T-helper 1 cell treated with Interleukin-12 subunit alpha and Interleukin-12 subunit beta and Interleukin-4 antibody, amounts not matched to agents 30 ng/mL and 1 ng/mL, for 36 hours (primary cell): ENCODE measurements around the gene CTBP2. TPM values are rescaled to one million over a fixed set of nuclear protein-coding genes. Genes with fewer than 3 reads are reported as not detected.
"Not testable (repeated sequence)": the region's sequence is repeated elsewhere in the genome, so short reads cannot be mapped to it uniquely, and the experiment has no call there.

Experiments used
- intact Hi-C: fragments of 100-400 bp; cut with micrococcal nuclease; formaldehyde crosslinking; loops from one replicate; pipeline ENCODE4 v1.15.1; 2024
- total RNA-seq: library from RNA; stranded (reverse); gene quantifications from 2 replicates; pipeline ENCODE4 v1.2.3, GENCODE V29; 2022

The CTBP2 gene
- total RNA-seq, 1 donor from 2014 or later, result 0.39 TPM

GRCh38 chr10:125158601-125159485 is 1.5 kb downstream of the CTBP2 start:
- intact Hi-C loops, result no loop called here

DNA sequence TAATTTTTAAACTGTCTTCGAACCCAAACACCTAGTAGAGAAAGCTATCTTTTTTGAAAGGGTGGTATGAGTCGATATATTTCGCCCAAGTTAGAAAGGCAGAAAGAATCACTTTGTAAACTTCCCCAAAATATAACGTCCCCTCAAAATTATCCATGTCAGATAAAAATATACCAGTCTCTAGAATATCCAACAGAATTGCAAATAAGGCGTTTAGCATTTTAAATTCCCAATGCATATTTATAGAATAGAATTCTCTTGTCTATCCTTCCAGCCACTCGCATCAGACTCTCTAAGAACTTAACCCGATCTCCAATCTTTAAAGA is 2.1 kb downstream of the CTBP2 start:
- intact Hi-C loops, result no loop called here

- intact Hi-C loops, result no loop called here
These were observed 2.9 kb downstream of the CTBP2 start for GRCh38 chr10:125157505-125157904.

- intact Hi-C loops, result no loop called here
These were observed 3.5 kb downstream of the CTBP2 start for GRCh38 chr10:125156739-125157480.

- intact Hi-C loops, result no loop called here
These were observed 4.2 kb downstream of the CTBP2 start for GRCh38 chr10:125156196-125156595.

GRCh38 chr10:125155101-125155500 is 5.3 kb downstream of the CTBP2 start:
- intact Hi-C loops, result no loop called here

- intact Hi-C loops, result no loop called here
These were observed 5.8 kb downstream of the CTBP2 start for GRCh38 chr10:125154529-125154928.

GRCh38 chr10:125153703-125154490 is 6.5 kb downstream of the CTBP2 start:
- intact Hi-C loops, result no loop called here

GRCh38 chr10:125152450-125153368 is 7.7 kb downstream of the CTBP2 start:
- intact Hi-C loops, result no loop called here

GRCh38 chr10:125151553-125152449 is 8.6 kb downstream of the CTBP2 start:
- intact Hi-C loops, result no loop called here

DNA sequence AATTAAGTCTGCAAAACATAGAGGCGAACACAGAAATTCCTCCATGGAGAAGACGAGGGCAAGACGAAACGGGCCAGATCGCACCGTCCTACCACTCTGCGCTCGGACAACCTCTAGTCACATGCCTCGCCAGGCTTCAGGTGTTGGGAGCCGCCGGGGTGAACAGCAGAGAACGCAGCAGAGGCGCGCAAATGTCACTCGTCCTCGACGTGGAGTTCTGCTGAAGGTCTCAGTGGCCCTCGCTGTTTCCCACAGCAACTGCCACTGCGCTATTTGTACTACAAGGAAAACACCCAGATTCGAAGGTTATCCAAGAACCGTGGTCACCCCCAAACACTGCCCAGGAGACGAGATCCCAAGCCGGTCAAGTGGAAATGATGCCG is 9.2 kb downstream of the CTBP2 start:
- intact Hi-C loops, result no loop called here

- intact Hi-C loops, result not testable (repeated sequence)
These were observed 9.8 kb downstream of the CTBP2 start for GRCh38 chr10:125150376-125151083.

GRCh38 chr10:125149680-125150047 is 10.7 kb downstream of the CTBP2 start:
- intact Hi-C loops, result no loop called here

- intact Hi-C loops, result no loop called here
These were observed 11.2 kb downstream of the CTBP2 start for GRCh38 chr10:125149036-125149679.

- intact Hi-C loops, result no loop called here
These were observed 11.8 kb downstream of the CTBP2 start for GRCh38 chr10:125148528-125148927.

- intact Hi-C loops, result no loop called here
These were observed 12.4 kb downstream of the CTBP2 start for GRCh38 chr10:125147971-125148439.

GRCh38 chr10:125146791-125147579 is 13.4 kb downstream of the CTBP2 start:
- intact Hi-C loops, result no loop called here

- intact Hi-C loops, result no loop called here
These were observed 14.7 kb downstream of the CTBP2 start for GRCh38 chr10:125145636-125146035.
